ENCODE data around the gene CCDC171.
A peak's percentile ranks its signal among the peaks of the same experiment; 100 is the strongest.
"Not testable (repeated sequence)": the region's sequence is repeated elsewhere in the genome, so short reads cannot be mapped to it uniquely, and the experiment has no call there.

CCDC171 gene

DNA sequence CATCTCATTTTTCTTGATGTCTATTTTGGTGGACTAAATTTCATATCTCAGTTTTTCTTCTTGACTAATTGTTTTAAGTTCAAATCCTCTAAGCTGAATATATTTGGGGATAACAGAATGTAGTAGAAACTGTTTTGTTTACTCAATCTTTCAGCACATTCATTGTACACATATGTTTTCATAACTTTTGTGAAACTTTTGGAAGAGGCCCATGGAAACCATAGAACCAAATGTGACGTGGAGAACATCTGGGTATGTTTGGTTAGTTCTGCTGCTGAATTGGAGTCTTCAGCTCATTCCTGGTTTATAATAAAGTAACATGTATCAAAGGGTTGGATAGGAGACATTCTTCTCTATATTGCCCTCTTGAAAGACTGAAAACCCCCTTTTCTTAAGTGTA, 88.4 kb downstream of the CCDC171 start:
- no peak overlapping the region for H3K27ac ChIP-seq
- TF ChIP-seq, protein P1, sequence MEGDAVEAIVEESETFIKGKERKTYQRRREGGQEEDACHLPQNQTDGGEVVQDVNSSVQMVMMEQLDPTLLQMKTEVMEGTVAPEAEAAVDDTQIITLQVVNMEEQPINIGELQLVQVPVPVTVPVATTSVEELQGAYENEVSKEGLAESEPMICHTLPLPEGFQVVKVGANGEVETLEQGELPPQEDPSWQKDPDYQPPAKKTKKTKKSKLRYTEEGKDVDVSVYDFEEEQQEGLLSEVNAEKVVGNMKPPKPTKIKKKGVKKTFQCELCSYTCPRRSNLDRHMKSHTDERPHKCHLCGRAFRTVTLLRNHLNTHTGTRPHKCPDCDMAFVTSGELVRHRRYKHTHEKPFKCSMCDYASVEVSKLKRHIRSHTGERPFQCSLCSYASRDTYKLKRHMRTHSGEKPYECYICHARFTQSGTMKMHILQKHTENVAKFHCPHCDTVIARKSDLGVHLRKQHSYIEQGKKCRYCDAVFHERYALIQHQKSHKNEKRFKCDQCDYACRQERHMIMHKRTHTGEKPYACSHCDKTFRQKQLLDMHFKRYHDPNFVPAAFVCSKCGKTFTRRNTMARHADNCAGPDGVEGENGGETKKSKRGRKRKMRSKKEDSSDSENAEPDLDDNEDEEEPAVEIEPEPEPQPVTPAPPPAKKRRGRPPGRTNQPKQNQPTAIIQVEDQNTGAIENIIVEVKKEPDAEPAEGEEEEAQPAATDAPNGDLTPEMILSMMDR (conservative IDR thresholded peaks at IDR 0.05): no peak

DNA sequence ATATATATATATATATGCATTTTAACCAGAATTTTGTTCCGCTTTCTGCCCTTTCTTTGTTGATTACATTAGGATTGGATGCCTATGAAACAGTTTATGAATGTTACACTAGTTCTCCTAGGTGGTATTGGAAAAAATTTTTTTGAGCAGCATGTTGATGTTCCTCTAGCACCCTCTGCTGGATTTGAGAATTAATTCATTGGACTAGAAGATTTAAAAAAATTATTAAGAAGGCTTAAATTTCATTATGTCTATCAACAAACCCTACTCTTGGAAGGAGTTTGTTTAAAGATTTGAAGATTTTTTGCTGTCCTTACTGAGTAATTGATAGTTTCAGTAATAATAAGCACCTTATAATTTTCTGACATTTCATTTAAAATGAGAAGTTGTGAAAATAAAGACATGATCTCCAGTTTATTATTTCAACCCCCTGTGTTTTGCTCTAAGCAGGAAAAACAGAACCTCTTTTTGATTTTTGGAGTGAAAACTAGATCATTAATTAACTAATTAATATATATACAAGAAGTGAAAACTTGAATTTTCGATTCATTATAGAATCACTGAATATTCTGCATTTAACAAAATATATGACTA, 89.6 kb downstream of the CCDC171 start:
- no peak overlapping the region for H3K27ac ChIP-seq
- TF ChIP-seq, protein P1 (conservative IDR thresholded peaks at IDR 0.05): peak; percentile 78

GRCh38 chr9:15670246-15670645, 117.4 kb downstream of the CCDC171 start:
- TF ChIP-seq, protein P1 (conservative IDR thresholded peaks at IDR 0.05): no peak
- no peak overlapping the region for H3K27ac ChIP-seq

GRCh38 chr9:15670894-15671293, 118.1 kb downstream of the CCDC171 start:
- no peak overlapping the region for H3K27ac ChIP-seq
- TF ChIP-seq, protein P1 (conservative IDR thresholded peaks at IDR 0.05): no peak

- TF ChIP-seq, protein P1 (conservative IDR thresholded peaks at IDR 0.05): no peak
- H3K27ac ChIP-seq: no peak overlapping the region
These were observed 140.9 kb downstream of the CCDC171 start for GRCh38 chr9:15693701-15694100.

- TF ChIP-seq, protein P1 (conservative IDR thresholded peaks at IDR 0.05): no peak; the same call in 1 of the 2 replicates
- H3K27ac ChIP-seq: no peak overlapping the region
These were observed 144.1 kb downstream of the CCDC171 start for GRCh38 chr9:15696979-15697378.

DNA sequence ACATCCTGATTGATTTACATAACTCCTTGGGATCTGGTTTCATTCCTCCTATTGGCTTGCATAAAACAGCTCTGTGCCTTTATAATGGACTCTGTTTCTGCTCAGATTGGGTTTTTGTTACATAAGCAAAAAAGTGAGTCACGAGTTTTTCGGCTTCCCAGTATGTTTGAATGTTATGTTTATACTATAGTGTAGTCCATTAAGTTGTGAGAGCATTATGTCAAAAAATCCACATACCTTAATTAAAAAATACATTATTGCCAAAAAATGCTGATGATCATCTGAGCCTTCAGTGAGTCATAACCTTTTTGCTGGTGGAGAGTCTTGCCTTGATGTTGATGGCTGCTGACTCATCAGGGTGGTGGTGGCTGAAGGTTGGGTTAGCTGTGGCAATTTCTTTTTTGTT, 144.6 kb downstream of the CCDC171 start:
- no peak overlapping the region for H3K27ac ChIP-seq
- TF ChIP-seq, protein P1 (conservative IDR thresholded peaks at IDR 0.05): no peak

DNA sequence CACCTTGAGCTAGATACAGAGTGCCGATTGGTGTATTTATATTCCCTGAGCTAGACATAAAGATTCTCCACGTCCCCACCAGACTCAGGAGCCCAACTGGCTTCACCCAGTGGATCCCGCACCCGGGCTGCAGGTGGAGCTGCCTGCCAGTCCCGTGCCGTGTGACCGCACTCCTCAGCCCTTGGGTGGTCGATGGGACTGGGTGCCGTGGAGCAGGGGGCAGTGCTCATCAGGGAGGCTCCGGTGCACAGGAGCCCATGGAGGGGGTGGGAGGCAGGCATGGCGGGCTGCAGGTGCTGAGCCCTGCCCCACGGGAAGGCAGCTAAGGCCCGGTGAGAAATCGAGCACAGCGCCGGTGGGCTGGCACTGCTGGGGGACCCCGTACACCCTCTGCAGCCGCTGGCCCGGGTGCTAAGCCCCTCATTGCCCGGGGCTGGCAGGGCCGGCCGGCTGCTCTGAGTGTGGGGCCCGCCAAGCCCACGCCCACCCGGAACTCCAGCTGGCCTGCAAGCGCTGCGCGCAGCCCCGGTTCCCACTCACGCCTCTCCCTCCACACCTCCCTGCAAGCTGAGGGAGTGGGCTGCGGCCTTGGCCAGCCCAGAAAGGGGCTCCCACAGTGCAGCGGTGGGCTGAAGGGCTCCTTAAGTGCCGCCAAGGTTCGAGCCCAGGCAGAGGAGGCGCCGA, 147.2 kb downstream of the CCDC171 start:
- H3K27ac ChIP-seq: not testable (repeated sequence)
